ENCODE results near the gene OASL. TPM values are rescaled to one million over a fixed set of nuclear protein-coding genes. Genes with fewer than 3 reads are reported as not detected.

The OASL gene
- total RNA-seq, 1 donor from 2014 or later: not detected

DNA sequence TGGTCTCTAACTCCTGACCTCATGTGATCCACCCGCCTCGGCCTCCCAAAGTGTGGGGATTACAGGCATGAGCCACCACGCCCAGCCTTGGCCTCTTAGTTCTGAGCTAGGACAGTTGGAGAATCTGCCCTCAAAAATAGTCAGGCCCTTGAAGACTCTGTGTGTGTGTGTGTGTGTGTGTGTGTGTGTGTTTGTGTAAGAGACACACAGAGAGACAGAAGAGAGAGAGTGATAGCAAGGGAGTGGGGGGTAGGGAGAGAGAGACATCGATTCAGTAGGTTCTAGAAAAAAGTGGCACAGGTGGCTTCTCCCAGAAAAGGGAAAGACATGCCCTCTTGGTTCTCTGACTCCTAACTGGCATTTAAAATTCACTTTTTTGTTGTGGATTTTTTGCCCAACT lies 55.3 kb downstream of the OASL start:
- H3K4me3 Mint-ChIP-seq: no peak overlapping the region
- Histone ChIP-seq H3K9me3 (ENCODE audit: low read depth) (no peaks in the 10 kb centered on the region), H3K79me2 (ENCODE audit: low read depth) (no peaks in the 10 kb centered on the region), H4K20me1 (ENCODE audit: low read depth) (no peaks in the 10 kb centered on the region), H3K4me1 (peaks cover 10% of the 10 kb centered on the region), H3K4me3 (no peak overlapping the region), H3K4me2 (no peak overlapping the region), H3F3A (ENCODE audit: low read depth) (no peaks in the 10 kb centered on the region), H3K36me3 (no peaks in the 10 kb centered on the region), H3K9ac (no peak overlapping the region), H3K27me3 (no peaks in the 10 kb centered on the region), H2AFZ (replicated peaks) (peak overlapping the region; percentile 34), H3K27ac (no peak overlapping the region)
- peaks cover 16% of the 10 kb centered on the region for H3K4me1 Mint-ChIP-seq
- DNase-seq (ENCODE audit: low spot score): no peak
- peaks cover 3% of the 10 kb centered on the region for H3K27me3 Mint-ChIP-seq (ENCODE audit: insufficient read depth, low read depth)
- no peaks in the 10 kb centered on the region for H3K36me3 Mint-ChIP-seq
- TF ChIP-seq EZH2phosphoT487 (IDR thresholded peaks at IDR 0.05) (no peak), EZH2 (IDR thresholded peaks at IDR 0.05) (no peak)
- TF ChIP-seq, protein P1, sequence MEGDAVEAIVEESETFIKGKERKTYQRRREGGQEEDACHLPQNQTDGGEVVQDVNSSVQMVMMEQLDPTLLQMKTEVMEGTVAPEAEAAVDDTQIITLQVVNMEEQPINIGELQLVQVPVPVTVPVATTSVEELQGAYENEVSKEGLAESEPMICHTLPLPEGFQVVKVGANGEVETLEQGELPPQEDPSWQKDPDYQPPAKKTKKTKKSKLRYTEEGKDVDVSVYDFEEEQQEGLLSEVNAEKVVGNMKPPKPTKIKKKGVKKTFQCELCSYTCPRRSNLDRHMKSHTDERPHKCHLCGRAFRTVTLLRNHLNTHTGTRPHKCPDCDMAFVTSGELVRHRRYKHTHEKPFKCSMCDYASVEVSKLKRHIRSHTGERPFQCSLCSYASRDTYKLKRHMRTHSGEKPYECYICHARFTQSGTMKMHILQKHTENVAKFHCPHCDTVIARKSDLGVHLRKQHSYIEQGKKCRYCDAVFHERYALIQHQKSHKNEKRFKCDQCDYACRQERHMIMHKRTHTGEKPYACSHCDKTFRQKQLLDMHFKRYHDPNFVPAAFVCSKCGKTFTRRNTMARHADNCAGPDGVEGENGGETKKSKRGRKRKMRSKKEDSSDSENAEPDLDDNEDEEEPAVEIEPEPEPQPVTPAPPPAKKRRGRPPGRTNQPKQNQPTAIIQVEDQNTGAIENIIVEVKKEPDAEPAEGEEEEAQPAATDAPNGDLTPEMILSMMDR (IDR thresholded peaks at IDR 0.05): no peak
- no peaks in the 10 kb centered on the region for H3K9me3 Mint-ChIP-seq
- no peak overlapping the region for H3K27ac Mint-ChIP-seq

DNA sequence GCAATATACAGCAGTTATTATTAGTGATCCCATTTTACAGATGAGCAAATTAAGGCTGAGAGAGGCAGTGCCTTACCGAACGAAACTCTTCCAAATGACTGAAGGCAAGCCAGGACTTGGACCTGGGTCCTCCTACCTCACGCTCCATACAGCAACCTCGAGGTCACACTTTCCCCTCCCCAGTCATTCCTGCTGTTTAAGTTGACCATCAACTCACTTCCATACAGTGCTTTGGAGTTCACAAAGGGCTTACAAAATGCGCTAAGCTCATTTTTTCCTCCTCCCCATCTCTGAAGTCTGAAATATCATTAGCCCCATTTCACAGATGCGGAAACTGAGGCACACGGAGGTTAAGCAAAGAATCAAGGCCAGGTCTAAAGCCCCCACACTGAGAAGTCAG lies 56.4 kb downstream of the OASL start:
- no peak overlapping the region for H2AFZ ChIP-seq (replicated peaks)
- H3K4me3 ChIP-seq: no peak overlapping the region
- peaks cover 10% of the 10 kb centered on the region for H3K4me1 ChIP-seq
- no peaks in the 10 kb centered on the region for H4K20me1 ChIP-seq (ENCODE audit: low read depth)
- TF ChIP-seq, protein P1 (IDR thresholded peaks at IDR 0.05): no peak
- TF ChIP-seq EZH2 (IDR thresholded peaks at IDR 0.05) (no peak), EZH2phosphoT487 (IDR thresholded peaks at IDR 0.05) (no peak)
- Mint-ChIP-seq H3K9me3 (no peaks in the 10 kb centered on the region), H3K4me1 (peaks cover 16% of the 10 kb centered on the region), H3K4me3 (peak overlapping the region; percentile 46), H3K36me3 (no peaks in the 10 kb centered on the region), H3K27me3 (ENCODE audit: insufficient read depth, low read depth) (peaks cover 3% of the 10 kb centered on the region), H3K27ac (no peak overlapping the region)
- H3K4me2 ChIP-seq: no peak overlapping the region
- H3K36me3 ChIP-seq: no peaks in the 10 kb centered on the region
- DNase-seq (ENCODE audit: low spot score): no peak
- H3K79me2 ChIP-seq (ENCODE audit: low read depth): no peaks in the 10 kb centered on the region
- no peaks in the 10 kb centered on the region for H3K9me3 ChIP-seq (ENCODE audit: low read depth)
- H3K9ac ChIP-seq: no peak overlapping the region
- H3K27me3 ChIP-seq: no peaks in the 10 kb centered on the region
- no peaks in the 10 kb centered on the region for H3F3A ChIP-seq (ENCODE audit: low read depth)
- H3K27ac ChIP-seq: no peak overlapping the region

DNA sequence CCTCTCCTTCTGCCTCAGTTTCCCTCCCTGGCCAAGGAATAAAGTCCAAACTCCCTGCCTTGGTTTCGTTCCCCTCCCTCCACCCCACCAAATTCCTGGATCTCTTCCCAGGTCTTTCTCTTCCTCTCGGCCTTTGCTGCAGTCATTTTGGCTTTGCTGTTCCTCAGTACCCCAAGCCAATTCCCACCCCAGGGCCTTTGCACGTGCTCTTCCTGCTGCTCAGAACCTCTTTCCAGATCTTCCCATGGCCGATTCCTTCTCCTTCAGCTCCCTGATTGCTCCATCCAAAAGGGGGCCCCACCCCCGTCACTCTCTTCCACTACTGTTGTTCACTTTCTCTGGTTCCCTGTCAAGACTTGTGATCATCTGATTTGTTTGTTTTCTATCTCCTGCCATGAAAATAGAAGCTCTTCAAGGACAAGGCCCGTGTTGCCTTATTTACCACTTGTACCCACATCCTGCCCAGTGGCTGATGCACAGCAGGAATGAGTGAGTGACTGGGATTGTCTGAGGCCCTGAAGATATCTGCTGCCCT lies 57.6 kb downstream of the OASL start:
- no peak overlapping the region for H3K4me3 ChIP-seq
- TF ChIP-seq EZH2 (IDR thresholded peaks at IDR 0.05) (no peak), EZH2phosphoT487 (IDR thresholded peaks at IDR 0.05) (no peak)
- TF ChIP-seq, protein P1 (IDR thresholded peaks at IDR 0.05): no peak
- no peaks in the 10 kb centered on the region for H4K20me1 ChIP-seq (ENCODE audit: low read depth)
- no peaks in the 10 kb centered on the region for H3K36me3 ChIP-seq
- no peak overlapping the region for H3K9ac ChIP-seq
- no peak overlapping the region for H3K4me3 Mint-ChIP-seq
- H3K27ac Mint-ChIP-seq: no peak overlapping the region
- H3K9me3 Mint-ChIP-seq: no peaks in the 10 kb centered on the region
- H3K4me1 ChIP-seq: peaks cover 10% of the 10 kb centered on the region
- no peak overlapping the region for H3K4me2 ChIP-seq
- no peak overlapping the region for H2AFZ ChIP-seq (replicated peaks)
- no peaks in the 10 kb centered on the region for H3K9me3 ChIP-seq (ENCODE audit: low read depth)
- no peak for DNase-seq (ENCODE audit: low spot score)
- H3K79me2 ChIP-seq (ENCODE audit: low read depth): no peaks in the 10 kb centered on the region
- no peaks in the 10 kb centered on the region for H3K27me3 ChIP-seq
- H3K4me1 Mint-ChIP-seq: peaks cover 16% of the 10 kb centered on the region
- peaks cover 3% of the 10 kb centered on the region for H3K27me3 Mint-ChIP-seq (ENCODE audit: insufficient read depth, low read depth)
- no peak overlapping the region for H3K27ac ChIP-seq
- H3F3A ChIP-seq (ENCODE audit: low read depth): no peaks in the 10 kb centered on the region
- no peaks in the 10 kb centered on the region for H3K36me3 Mint-ChIP-seq
